ENCODE results near the gene SLC38A11.

- no peak for TF ChIP-seq POLR2AphosphoS5 (IDR thresholded peaks at IDR 0.05; ENCODE audit: low read depth)
- no peak for TF ChIP-seq EZH2 (IDR thresholded peaks at IDR 0.05; ENCODE audit: low read depth, unreplicated experiment)
- no peak for TF ChIP-seq EZH2phosphoT487 (IDR thresholded peaks at IDR 0.05; ENCODE audit: unreplicated experiment)
- TF ChIP-seq REST (IDR thresholded peaks at IDR 0.05; ENCODE audit: unreplicated experiment), result no peak
- TF ChIP-seq CTCF (conservative IDR thresholded peaks at IDR 0.05; ENCODE audit: low read depth in 2 of 2), result no peak
- TF ChIP-seq JUNB (IDR thresholded peaks at IDR 0.05; ENCODE audit: unreplicated experiment), result no peak
- TF ChIP-seq ETS1 (IDR thresholded peaks at IDR 0.05), result no peak
- no peak for TF ChIP-seq STAT1 (IDR thresholded peaks at IDR 0.05; ENCODE audit: unreplicated experiment)
Measured at GRCh38 chr2:164967781-164968228, 12.5 kb upstream of the SLC38A11 start.

All from GM23338 (cell line).